Keratinocyte (primary cell): ENCODE data around the gene TBC1D16.

Experiments used
- EZH2 ChIP-seq: IDR thresholded peaks from one replicate; pipeline ENCODE4 v1.6.1; 2012; ENCODE audit warnings: inconsistent platforms, mild to moderate bottlenecking, low read length, moderate library complexity
- TF ChIP-seq, protein P1 (sequence below), 3 experiments: IDR thresholded peaks in 1 of 3; conservative IDR thresholded peaks in 1 of 3; optimal IDR thresholded peaks in 1 of 3; 2 replicates in 2 of 3; 3 replicates in 1 of 3; pipeline versions ENCODE3 to v1.5.1; 2011; ENCODE audit warnings: low read length in 3 of 3, mild to moderate bottlenecking in 3 of 3, moderate library complexity in 2 of 3, control low read depth in 1 of 3, inconsistent platforms in 1 of 3; ENCODE audit not compliant: insufficient read depth in 2 of 3; ENCODE audit errors: extremely low read depth in 1 of 3

DNA sequence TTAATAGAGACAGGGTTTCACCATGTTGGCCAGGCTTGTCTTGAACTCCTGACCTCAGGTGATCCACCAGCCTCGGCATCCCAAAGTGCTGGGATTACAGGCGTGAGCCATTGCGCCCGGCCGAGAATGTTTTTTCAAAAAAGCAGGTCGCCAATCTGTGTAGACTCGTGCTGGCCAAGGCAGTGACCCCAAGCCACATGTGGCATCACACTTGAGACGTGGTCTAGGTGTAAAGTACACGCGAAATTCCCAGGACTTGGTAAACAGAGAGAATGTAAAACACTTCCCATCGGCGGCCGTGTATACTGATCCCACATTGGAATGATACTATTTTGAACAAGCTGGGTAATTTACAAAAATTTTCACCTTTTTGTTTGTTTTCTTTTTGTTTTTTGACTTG, 41.1 kb downstream of the TBC1D16 start:
- TF ChIP-seq, protein P1, sequence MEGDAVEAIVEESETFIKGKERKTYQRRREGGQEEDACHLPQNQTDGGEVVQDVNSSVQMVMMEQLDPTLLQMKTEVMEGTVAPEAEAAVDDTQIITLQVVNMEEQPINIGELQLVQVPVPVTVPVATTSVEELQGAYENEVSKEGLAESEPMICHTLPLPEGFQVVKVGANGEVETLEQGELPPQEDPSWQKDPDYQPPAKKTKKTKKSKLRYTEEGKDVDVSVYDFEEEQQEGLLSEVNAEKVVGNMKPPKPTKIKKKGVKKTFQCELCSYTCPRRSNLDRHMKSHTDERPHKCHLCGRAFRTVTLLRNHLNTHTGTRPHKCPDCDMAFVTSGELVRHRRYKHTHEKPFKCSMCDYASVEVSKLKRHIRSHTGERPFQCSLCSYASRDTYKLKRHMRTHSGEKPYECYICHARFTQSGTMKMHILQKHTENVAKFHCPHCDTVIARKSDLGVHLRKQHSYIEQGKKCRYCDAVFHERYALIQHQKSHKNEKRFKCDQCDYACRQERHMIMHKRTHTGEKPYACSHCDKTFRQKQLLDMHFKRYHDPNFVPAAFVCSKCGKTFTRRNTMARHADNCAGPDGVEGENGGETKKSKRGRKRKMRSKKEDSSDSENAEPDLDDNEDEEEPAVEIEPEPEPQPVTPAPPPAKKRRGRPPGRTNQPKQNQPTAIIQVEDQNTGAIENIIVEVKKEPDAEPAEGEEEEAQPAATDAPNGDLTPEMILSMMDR (optimal IDR thresholded peaks at IDR 0.05 in 1 of 3, IDR thresholded peaks at IDR 0.05 in 1 of 3, conservative IDR thresholded peaks at IDR 0.05 in 1 of 3; ENCODE audit: extremely low read depth in 1 of 3, insufficient read depth in 2 of 3, low read length in 3 of 3): no peak
- no peak for TF ChIP-seq EZH2
